Stimulated activated CD8-positive, alpha-beta memory T cell treated with anti-CD3 and anti-CD28 coated beads, Interleukin-7, amount 100 ng/mL, for 48 hours (primary cell): ENCODE measurements around the gene TBXA2R.

ENCODE experiments used
- DNase-seq, 2 donors: peaks; one replicate each; pipeline ENCODE4 v3.0.0-alpha.2; 2020; ENCODE audit warnings: low read depth in 1 of 2; ENCODE audit errors: extremely low read depth in 1 of 2

Gene TBXA2R

GRCh38 chr19:3556978-3557460 lies 49.7 kb downstream of the TBXA2R start:
- peak; percentile 37 to 47 for DNase-seq

GRCh38 chr19:3556423-3556977 lies 50.2 kb downstream of the TBXA2R start:
- no peak for DNase-seq

- DNase-seq, result no peak
These were observed 50.8 kb downstream of the TBXA2R start for GRCh38 chr19:3555653-3556422.

GRCh38 chr19:3554254-3555083 lies 52.2 kb downstream of the TBXA2R start:
- DNase-seq, result no peak

- DNase-seq, result no peak
These were observed 54.9 kb downstream of the TBXA2R start for GRCh38 chr19:3551792-3552095.

- DNase-seq, result no peak
These were observed 55.5 kb downstream of the TBXA2R start for GRCh38 chr19:3550947-3551791.

- no peak for DNase-seq
These were observed 56.9 kb downstream of the TBXA2R start for GRCh38 chr19:3549816-3550215.

- no peak for DNase-seq
These were observed 58.1 kb downstream of the TBXA2R start for GRCh38 chr19:3548606-3549005.

- no peak for DNase-seq
These were observed 58.9 kb downstream of the TBXA2R start for GRCh38 chr19:3547767-3548282.

- DNase-seq, result no peak
These were observed 59.4 kb downstream of the TBXA2R start for GRCh38 chr19:3547301-3547731.

GRCh38 chr19:3546119-3546518 lies 60.6 kb downstream of the TBXA2R start:
- DNase-seq, result no peak

GRCh38 chr19:3545669-3546034 lies 61.0 kb downstream of the TBXA2R start:
- no peak for DNase-seq

GRCh38 chr19:3544742-3545668 lies 61.7 kb downstream of the TBXA2R start:
- peak; percentile 53 to 55 for DNase-seq
